AG20443 (cell line): ENCODE results near the gene GADL1.

ENCODE experiments used
- DNase-seq: peaks from one replicate; pipeline ENCODE4 v3.0.0; 2012; ENCODE audit warnings: low spot score, mixed read lengths

The GADL1 gene

GRCh38 chr3:30894521-30895251, at the start of gene GADL1:
Gene GADL1 (minus strand): TSS chr3:30894661. CDS start chr3:30894614, 47 bp downstream.
- DNase-seq, result peak; percentile 66

- no peak for DNase-seq
These were observed 49.7 kb upstream of the GADL1 start for GRCh38 chr3:30944124-30944523.

GRCh38 chr3:30943206-30943605, 48.7 kb upstream of the GADL1 start:
- DNase-seq, result no peak

- DNase-seq, result no peak
These were observed 46.9 kb upstream of the GADL1 start for GRCh38 chr3:30941342-30941741.

GRCh38 chr3:30940740-30941139, 46.3 kb upstream of the GADL1 start:
- no peak for DNase-seq

GRCh38 chr3:30934208-30934550, 39.7 kb upstream of the GADL1 start:
- peak; percentile 53 for DNase-seq

- DNase-seq, result no peak
These were observed 39.2 kb upstream of the GADL1 start for GRCh38 chr3:30933478-30934207.

GRCh38 chr3:30932513-30933098, 38.1 kb upstream of the GADL1 start:
- no peak for DNase-seq

GRCh38 chr3:30924763-30925162, 30.3 kb upstream of the GADL1 start:
- DNase-seq, result no peak

GRCh38 chr3:30919564-30919963, 25.1 kb upstream of the GADL1 start:
- DNase-seq, result no peak

- no peak for DNase-seq
These were observed 24.3 kb upstream of the GADL1 start for GRCh38 chr3:30918761-30919160.

GRCh38 chr3:30915782-30916181, 21.3 kb upstream of the GADL1 start:
- DNase-seq, result peak; percentile 37

GRCh38 chr3:30914696-30915095, 20.2 kb upstream of the GADL1 start:
- peak; percentile 35 for DNase-seq

GRCh38 chr3:30913176-30913575, 18.7 kb upstream of the GADL1 start:
- no peak for DNase-seq

- no peak for DNase-seq
These were observed 17.8 kb upstream of the GADL1 start for GRCh38 chr3:30912301-30912700.

- no peak for DNase-seq
These were observed 14.1 kb upstream of the GADL1 start for GRCh38 chr3:30908456-30909037.

- no peak for DNase-seq
These were observed 10.5 kb upstream of the GADL1 start for GRCh38 chr3:30904996-30905395.

GRCh38 chr3:30895329-30895728, 868 bp upstream of the GADL1 start:
- no peak for DNase-seq

GRCh38 chr3:30893678-30894325, 659 bp downstream of the GADL1 start:
- no peak for DNase-seq

GRCh38 chr3:30890907-30891306, 3.6 kb downstream of the GADL1 start:
- no peak for DNase-seq

GRCh38 chr3:30886888-30887287, 7.6 kb downstream of the GADL1 start:
- no peak for DNase-seq

GRCh38 chr3:30878862-30879261, 15.6 kb downstream of the GADL1 start:
- no peak for DNase-seq
